ENCODE measurements around the gene MPPED1.

DNA sequence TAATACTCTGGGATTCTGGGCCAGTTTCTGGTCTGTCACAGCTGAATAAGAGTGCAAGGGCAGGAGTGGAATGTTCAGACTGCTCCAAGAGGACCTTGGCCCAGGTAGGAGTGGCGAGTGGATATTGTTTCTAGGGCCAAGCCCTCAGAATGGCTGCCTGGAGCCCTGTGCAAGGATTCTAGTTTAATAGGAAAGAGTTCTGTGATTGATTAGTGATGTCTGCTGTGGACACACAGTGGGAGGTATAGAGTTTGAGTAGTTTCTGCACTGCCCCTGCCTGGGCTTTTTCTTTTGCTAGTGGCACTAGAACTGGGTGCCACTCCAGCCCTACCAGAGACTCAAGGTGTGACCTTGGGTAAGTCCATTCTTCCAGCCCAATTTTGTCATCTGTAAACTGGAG, 9.7 kb upstream of the MPPED1 start:
- TF ChIP-seq, protein P1, sequence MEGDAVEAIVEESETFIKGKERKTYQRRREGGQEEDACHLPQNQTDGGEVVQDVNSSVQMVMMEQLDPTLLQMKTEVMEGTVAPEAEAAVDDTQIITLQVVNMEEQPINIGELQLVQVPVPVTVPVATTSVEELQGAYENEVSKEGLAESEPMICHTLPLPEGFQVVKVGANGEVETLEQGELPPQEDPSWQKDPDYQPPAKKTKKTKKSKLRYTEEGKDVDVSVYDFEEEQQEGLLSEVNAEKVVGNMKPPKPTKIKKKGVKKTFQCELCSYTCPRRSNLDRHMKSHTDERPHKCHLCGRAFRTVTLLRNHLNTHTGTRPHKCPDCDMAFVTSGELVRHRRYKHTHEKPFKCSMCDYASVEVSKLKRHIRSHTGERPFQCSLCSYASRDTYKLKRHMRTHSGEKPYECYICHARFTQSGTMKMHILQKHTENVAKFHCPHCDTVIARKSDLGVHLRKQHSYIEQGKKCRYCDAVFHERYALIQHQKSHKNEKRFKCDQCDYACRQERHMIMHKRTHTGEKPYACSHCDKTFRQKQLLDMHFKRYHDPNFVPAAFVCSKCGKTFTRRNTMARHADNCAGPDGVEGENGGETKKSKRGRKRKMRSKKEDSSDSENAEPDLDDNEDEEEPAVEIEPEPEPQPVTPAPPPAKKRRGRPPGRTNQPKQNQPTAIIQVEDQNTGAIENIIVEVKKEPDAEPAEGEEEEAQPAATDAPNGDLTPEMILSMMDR (IDR thresholded peaks at IDR 0.05): no peak
- TF ChIP-seq POLR2A (IDR thresholded peaks at IDR 0.05): no peak

All from body of pancreas (tissue), 4 donors.